ENCODE measurements around the gene CSNK1D. TPM values are rescaled to one million over a fixed set of nuclear protein-coding genes. Genes with fewer than 3 reads are reported as not detected.

The CSNK1D gene
- total RNA-seq, 1 donor: 57.0 TPM

DNA sequence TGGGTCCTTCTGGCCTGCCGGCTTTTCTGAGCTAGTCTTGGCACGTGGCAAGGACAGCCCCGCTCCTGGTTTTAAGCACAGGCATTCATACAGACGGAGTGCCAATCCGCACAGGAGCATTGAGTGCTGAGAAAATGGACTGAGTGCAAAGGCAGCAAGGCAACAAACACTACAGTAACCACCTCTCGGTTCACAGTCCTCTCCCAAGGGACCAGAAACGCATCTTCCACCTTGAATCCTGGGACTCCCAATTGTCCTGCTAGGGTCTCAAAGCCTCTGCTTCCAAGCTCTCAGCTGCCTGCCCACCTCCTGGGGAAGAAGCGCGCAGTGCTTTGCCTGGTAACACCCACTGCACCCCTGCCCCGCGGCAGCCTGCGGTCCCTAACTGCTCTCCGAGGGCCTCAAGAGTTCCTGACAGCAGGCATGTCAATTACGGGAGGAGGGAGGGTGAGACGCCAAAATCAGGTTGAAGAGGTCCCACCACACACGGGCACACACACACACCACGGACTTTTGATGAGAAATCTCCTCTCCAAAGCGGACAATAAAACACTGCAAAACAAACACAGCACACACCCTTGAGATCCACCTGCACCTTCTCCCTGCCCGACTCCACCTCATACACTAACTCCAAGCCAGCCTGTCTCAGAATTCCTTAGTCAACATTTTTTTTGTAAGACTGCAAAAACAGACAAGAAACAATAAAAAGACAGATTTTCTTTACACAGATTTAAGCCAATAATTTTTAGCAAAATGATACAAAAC is 29.7 kb downstream of the CSNK1D start:
- H3K4me3 ChIP-seq (ENCODE audit: low read depth, low read length): no peak overlapping the region
- no peak for DNase-seq (ENCODE audit: low read depth)
- TF ChIP-seq, protein P1, sequence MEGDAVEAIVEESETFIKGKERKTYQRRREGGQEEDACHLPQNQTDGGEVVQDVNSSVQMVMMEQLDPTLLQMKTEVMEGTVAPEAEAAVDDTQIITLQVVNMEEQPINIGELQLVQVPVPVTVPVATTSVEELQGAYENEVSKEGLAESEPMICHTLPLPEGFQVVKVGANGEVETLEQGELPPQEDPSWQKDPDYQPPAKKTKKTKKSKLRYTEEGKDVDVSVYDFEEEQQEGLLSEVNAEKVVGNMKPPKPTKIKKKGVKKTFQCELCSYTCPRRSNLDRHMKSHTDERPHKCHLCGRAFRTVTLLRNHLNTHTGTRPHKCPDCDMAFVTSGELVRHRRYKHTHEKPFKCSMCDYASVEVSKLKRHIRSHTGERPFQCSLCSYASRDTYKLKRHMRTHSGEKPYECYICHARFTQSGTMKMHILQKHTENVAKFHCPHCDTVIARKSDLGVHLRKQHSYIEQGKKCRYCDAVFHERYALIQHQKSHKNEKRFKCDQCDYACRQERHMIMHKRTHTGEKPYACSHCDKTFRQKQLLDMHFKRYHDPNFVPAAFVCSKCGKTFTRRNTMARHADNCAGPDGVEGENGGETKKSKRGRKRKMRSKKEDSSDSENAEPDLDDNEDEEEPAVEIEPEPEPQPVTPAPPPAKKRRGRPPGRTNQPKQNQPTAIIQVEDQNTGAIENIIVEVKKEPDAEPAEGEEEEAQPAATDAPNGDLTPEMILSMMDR (IDR thresholded peaks at IDR 0.05; ENCODE audit: insufficient read depth, low read depth, low read length): no peak

DNA sequence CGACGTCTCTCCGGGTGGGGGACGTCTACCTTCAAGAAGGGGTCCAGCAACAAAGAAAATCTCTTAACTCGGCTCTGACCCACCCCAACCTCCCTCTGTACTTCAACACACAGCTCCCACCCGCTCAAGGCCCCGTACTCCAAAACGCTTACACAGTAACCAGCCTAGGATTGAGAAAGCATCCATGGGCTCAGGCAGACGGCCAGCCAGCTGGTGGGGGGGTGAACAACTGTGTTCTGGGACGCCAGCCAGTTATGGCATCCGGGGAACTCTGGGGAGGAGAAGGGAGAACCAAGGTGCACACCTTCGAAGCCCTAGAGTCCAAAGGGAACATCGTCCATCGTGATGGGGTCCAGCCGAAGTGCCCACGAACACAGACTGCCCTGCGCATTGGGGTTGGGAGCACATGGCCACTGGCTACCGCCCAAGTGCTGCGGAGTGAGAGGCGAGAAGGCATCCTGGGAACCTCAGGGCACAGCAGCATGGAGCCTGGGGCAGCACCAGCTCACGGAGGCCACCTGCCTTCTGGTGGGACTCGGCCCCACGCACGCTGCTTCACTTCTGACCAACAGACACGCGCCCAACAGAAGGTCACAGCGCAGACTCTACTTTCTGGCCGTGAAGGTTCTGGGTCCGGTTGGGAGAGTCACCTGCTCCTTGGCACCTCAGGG is 30.4 kb downstream of the CSNK1D start:
- peak; percentile 88 for DNase-seq (ENCODE audit: low read depth)
- TF ChIP-seq, protein P1 (IDR thresholded peaks at IDR 0.05; ENCODE audit: insufficient read depth, low read depth, low read length): no peak
- H3K4me3 ChIP-seq (ENCODE audit: low read depth, low read length): no peak overlapping the region

DNA sequence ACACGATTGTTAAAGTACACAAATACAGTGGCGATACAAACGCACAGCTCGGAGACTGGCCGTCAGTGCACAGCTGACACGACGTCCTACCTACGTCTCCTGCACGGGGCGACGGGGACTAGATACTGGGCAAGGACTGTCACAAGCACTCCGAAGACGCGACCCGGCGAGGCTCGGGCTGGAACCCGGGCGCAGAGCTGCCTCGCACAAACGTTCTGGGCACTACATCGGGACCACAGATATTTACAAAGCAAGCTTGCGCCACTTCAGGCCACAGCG is 30.9 kb downstream of the CSNK1D start:
- peak; percentile 38 for DNase-seq (ENCODE audit: low read depth)
- TF ChIP-seq, protein P1 (IDR thresholded peaks at IDR 0.05; ENCODE audit: insufficient read depth, low read depth, low read length): no peak
- no peak overlapping the region for H3K4me3 ChIP-seq (ENCODE audit: low read depth, low read length)

DNA sequence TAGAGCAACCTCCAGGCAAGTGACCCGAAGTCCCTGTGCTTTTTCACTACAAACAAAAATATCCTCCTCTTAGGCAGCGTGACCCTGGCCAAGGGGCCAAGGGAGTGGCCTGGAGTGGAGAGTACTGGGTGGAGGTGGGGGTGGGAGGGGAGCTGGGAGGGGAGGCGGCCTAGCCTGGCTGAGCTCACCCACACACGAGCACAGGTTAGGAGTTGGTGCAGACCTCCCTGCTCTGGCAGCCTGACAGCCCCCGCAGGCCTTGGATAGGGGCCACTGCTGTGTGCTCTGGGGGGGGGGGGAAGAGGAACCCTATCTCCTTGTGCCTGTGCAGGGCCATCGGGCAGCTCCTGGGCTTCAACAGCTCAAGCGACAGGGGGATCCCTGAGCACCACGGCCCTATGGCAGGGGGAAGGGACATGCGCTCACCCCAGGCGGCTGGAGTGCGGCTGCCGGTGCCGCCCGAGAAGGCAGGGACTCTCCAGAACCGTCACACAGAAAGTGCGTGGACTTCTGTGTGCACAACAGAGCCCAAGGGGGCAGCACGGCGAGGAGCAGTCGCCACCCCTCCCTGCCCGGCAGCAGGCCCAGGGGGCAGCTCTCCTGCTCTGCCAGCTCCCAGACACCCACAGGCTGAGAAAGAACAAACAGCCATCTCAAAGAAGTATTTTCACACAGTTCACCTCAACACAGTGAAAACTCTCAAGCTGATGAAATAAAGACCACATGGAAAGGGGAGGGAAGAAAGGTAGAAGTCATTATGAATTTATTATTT is 31.4 kb downstream of the CSNK1D start:
- H3K4me3 ChIP-seq (ENCODE audit: low read depth, low read length): no peak overlapping the region
- TF ChIP-seq, protein P1 (IDR thresholded peaks at IDR 0.05; ENCODE audit: insufficient read depth, low read depth, low read length): no peak
- no peak for DNase-seq (ENCODE audit: low read depth)

DNA sequence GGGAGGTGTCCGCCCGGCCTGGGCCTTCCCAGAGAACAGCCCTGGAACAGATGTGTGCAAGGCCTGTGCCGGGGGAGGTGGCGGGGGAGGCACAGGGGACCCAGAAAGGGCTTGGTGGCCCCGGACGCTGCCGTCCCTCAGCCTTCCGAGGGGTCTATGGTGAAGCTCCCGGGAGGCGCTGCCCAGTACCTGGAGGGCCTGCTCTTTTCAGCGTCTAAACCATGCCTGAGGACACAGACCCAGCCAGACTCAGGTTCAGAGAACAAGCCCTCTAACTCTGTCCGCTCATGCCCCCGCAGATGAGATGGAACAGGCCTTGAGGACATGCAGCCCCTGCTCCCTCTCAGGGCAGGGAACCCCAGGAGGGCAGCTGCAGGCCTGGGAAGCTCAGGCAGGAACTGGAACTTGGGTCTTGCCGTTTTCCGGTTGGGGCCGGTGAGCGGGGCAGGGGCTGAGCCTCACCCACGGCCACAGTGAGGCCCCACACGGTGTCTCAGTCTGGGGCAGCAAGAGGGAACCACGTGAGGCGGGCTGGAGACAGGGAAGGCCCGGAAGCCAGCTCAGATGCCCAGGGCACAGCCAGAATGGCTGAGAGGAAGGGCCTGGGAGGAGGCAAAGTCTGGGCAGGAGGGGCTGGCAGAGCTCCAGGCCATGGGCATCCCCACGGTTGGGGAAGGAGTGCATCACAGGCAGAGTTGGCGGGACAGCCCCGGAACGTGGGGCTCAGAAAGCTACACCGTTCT is 32.1 kb downstream of the CSNK1D start:
- peak; percentile 76 for DNase-seq (ENCODE audit: low read depth)

More for the DNA sequence above, 32.1 kb downstream of the CSNK1D start:
- H3K4me3 ChIP-seq (ENCODE audit: low read depth, low read length): no peak overlapping the region
- TF ChIP-seq, protein P1 (IDR thresholded peaks at IDR 0.05; ENCODE audit: insufficient read depth, low read depth, low read length): no peak
